HT-29 (cell line): ENCODE data around the gene PTPRD. TPM values are rescaled to one million over a fixed set of nuclear protein-coding genes. Genes with fewer than 3 reads are reported as not detected.

ENCODE experiments used
- DNase-seq: peaks from one replicate; pipeline ENCODE4 v3.0.0-alpha.2; 2015; ENCODE audit warnings: low spot score
- total RNA-seq: library from RNA; depleted of rRNA; stranded (reverse); fragments of >200 nt; shearing (Covaris generic); gene quantifications from 2 replicates; pipeline ENCODE4 v1.2.3, GENCODE V29; 2014

Gene PTPRD
- total RNA-seq, 1 experiment from 2014 or later, result not detected

- DNase-seq, result no peak
These were observed 1963.0 kb downstream of the PTPRD start for GRCh38 chr9:8649807-8650206.

GRCh38 chr9:8649160-8649559, 1963.6 kb downstream of the PTPRD start:
- DNase-seq, result no peak

- no peak for DNase-seq
These were observed 1964.4 kb downstream of the PTPRD start for GRCh38 chr9:8648271-8648845.

- DNase-seq, result no peak
These were observed 1965.0 kb downstream of the PTPRD start for GRCh38 chr9:8647824-8648223.

- no peak for DNase-seq
These were observed 1968.2 kb downstream of the PTPRD start for GRCh38 chr9:8644571-8644970.

GRCh38 chr9:8643896-8644295, 1968.9 kb downstream of the PTPRD start:
- no peak for DNase-seq

- no peak for DNase-seq
These were observed 1969.3 kb downstream of the PTPRD start for GRCh38 chr9:8643464-8643863.

GRCh38 chr9:8640761-8641160, 1972.0 kb downstream of the PTPRD start:
- no peak for DNase-seq

- DNase-seq, result no peak
These were observed 1975.2 kb downstream of the PTPRD start for GRCh38 chr9:8637626-8638025.

GRCh38 chr9:8633784-8634183, 1979.0 kb downstream of the PTPRD start:
- no peak for DNase-seq

- DNase-seq, result no peak
These were observed 1980.3 kb downstream of the PTPRD start for GRCh38 chr9:8632493-8632892.

GRCh38 chr9:8628791-8629190, 1984.0 kb downstream of the PTPRD start:
- no peak for DNase-seq

GRCh38 chr9:8627976-8628679, 1984.7 kb downstream of the PTPRD start:
- no peak for DNase-seq

- DNase-seq, result no peak
These were observed 1989.9 kb downstream of the PTPRD start for GRCh38 chr9:8622871-8623270.

GRCh38 chr9:8622222-8622802, 1990.5 kb downstream of the PTPRD start:
- no peak for DNase-seq

- no peak for DNase-seq
These were observed 1991.4 kb downstream of the PTPRD start for GRCh38 chr9:8621416-8621815.

- DNase-seq, result no peak
These were observed 1996.4 kb downstream of the PTPRD start for GRCh38 chr9:8616414-8616813.

GRCh38 chr9:8614926-8615440, 1997.8 kb downstream of the PTPRD start:
- no peak for DNase-seq

- no peak for DNase-seq
These were observed 1999.4 kb downstream of the PTPRD start for GRCh38 chr9:8613346-8613825.

- no peak for DNase-seq
These were observed 2001.6 kb downstream of the PTPRD start for GRCh38 chr9:8611153-8611552.

- no peak for DNase-seq
These were observed 2002.5 kb downstream of the PTPRD start for GRCh38 chr9:8610256-8610655.

- no peak for DNase-seq
These were observed 2007.7 kb downstream of the PTPRD start for GRCh38 chr9:8605096-8605495.

- no peak for DNase-seq
These were observed 2008.6 kb downstream of the PTPRD start for GRCh38 chr9:8604201-8604600.
